ENCODE results near the gene DHRS7C. TPM values are rescaled to one million over a fixed set of nuclear protein-coding genes. Genes with fewer than 3 reads are reported as not detected.

Gene DHRS7C
- total and polyA plus RNA-seq, 2 donors (not counting 3 experiments of a cell fraction or from before 2014, with no cell fraction given), result not detected

DNA sequence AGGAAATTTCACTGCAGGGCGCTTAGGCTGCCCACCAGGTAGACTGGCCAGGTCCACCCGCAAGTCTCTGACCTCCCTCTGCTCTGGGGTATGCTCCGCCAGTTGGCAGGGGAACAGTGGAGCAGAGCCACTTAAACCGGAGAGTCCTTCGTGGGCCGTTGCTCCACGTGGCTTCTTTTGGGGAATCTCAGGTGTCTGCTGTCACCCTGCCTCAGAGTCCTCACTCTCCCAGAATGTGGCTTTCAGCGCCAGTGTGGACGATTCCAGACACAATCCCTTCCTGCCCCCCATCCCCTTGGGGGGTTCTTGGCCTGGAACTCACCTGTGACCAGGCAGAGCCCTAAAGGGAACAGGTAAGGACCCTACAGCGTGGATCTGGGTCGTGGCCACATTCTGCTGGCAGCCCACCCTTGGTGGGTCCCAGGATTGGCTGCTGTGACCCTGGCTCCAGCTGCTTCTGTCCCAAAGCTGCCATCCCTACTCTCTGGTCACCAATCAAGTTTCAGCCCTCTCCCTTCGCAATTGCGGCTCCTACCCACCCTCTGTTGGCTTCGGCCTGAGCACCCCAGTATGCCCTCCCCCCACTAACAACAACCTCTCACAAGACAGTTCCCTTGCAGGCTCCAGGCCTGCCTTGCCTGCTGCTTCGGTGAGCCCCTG, 22.2 kb downstream of the DHRS7C start:
- Histone ChIP-seq H2AFZ (ENCODE audit: low read depth, low read length) (no peak overlapping the region), H3K27me3 (ENCODE audit: control insufficient read depth in 2 of 2, insufficient read depth in 2 of 2, low read length in 2 of 2) (no peaks in the 10 kb centered on the region), H4K20me1 (replicated peaks; ENCODE audit: control insufficient read depth, extremely low read depth, insufficient read depth, low read length) (no peaks in the 10 kb centered on the region), H3K4me1 (ENCODE audit: control insufficient read depth, extremely low read depth, insufficient read depth, low read length) (no peaks in the 10 kb centered on the region), H3K9me1 (replicated peaks; ENCODE audit: control insufficient read depth, extremely low read depth, insufficient read depth, low read length) (no peaks in the 10 kb centered on the region), H3K9me3 (replicated peaks; ENCODE audit: control insufficient read depth, insufficient read depth, low read length) (no peaks in the 10 kb centered on the region), H3K36me3 (ENCODE audit: control insufficient read depth in 2 of 2, extremely low read depth in 1 of 2, insufficient read depth in 2 of 2, low read length in 2 of 2) (no peaks in the 10 kb centered on the region), H3K9ac (replicated peaks; ENCODE audit: extremely low read depth, insufficient read depth, low read length) (no peak overlapping the region), H3K4me2 (ENCODE audit: insufficient read depth, low read length) (no peak overlapping the region), H3K79me2 (ENCODE audit: control insufficient read depth, insufficient read depth, low read length) (no peaks in the 10 kb centered on the region), H3K4me3 (replicated peaks in 1 of 3; ENCODE audit: insufficient read depth in 1 of 3, low read depth in 1 of 3, low read length in 3 of 3) (no peak overlapping the region), H3K27ac (ENCODE audit: insufficient read depth, low read depth, low read length) (no peak overlapping the region)
- BruUV-seq (replicated peaks), result no TSS peak
- intact Hi-C loops (cut with micrococcal nuclease), result no loop called here
- DNase-seq (ENCODE audit: low read depth, low spot score) (no peak), FAIRE-seq (no peak)
- POLR2A ChIA-PET, result no interaction called here
- CTCF ChIA-PET, result interaction anchor here (1.0 to 1.4 kb wide), 5 partner anchors 9 to 774 kb away, joined by 4 to 28 read pairs (median 5); partner anchors contain the start of gene CFAP52
- dilution Hi-C loops (cut with MboI; ENCODE audit: extremely low pct_ligation_motif_present, low sequenced_read_pairs), result no loop called here
- no peak for TF ChIP-seq POLR2AphosphoS5 (IDR thresholded peaks at IDR 0.05; ENCODE audit: insufficient read depth, low read depth, low read length)
- TF ChIP-seq JUN (IDR thresholded peaks at IDR 0.05; ENCODE audit: borderline replicate concordance, insufficient read depth, insufficient read length, low read depth), result no peak
- no peak for TF ChIP-seq FOS (IDR thresholded peaks at IDR 0.05; ENCODE audit: borderline replicate concordance, insufficient read depth, low read length)
- no peak for TF ChIP-seq GATA2 (IDR thresholded peaks at IDR 0.05; ENCODE audit: insufficient read depth, insufficient read length, low read depth, low read length)
- TF ChIP-seq MAX (IDR thresholded peaks at IDR 0.05; ENCODE audit: insufficient read depth, insufficient read length), result no peak
- TF ChIP-seq CTCF (IDR thresholded peaks at IDR 0.05; ENCODE audit: extremely low read depth in 1 of 2, insufficient read depth in 1 of 2, low read depth in 1 of 2, low read length in 2 of 2), result no peak
- TF ChIP-seq MYC (IDR thresholded peaks at IDR 0.05; ENCODE audit: low read depth, low read length), result no peak
- no peak for TF ChIP-seq POLR2A (IDR thresholded peaks at IDR 0.05; ENCODE audit: low read depth, low read length)
- no peak for TF ChIP-seq EZH2 (IDR thresholded peaks at IDR 0.05; ENCODE audit: borderline replicate concordance, low read depth, low read length, severe bottlenecking)

Data from endothelial cell of umbilical vein (primary cell).